Measurements from ENCODE around the gene SLC15A4.

GRCh38 chr12:128752386-128752785 lies 71.4 kb downstream of the SLC15A4 start:
- TF ChIP-seq CTCF (IDR thresholded peaks at IDR 0.05) (no peak), POLR2A (IDR thresholded peaks at IDR 0.05) (no peak), POLR2AphosphoS5 (IDR thresholded peaks at IDR 0.05) (no peak)

Measured in breast epithelium (tissue), 3 donors.